Ovary (tissue), 9 donors: Measurements from ENCODE around the gene HAP1. TPM values are rescaled to one million over a fixed set of nuclear protein-coding genes. Genes with fewer than 3 reads are reported as not detected.

ENCODE experiments used
- DNase-seq, 5 donors: peaks; one replicate each; pipeline ENCODE4 v3.0.0-alpha.2; 2019 to 2020
- H3K27ac ChIP-seq, 2 donors: fragments of 200-600 bp; one replicate each; pipeline versions ENCODE4 v1.5.1 to v1.8.0; 2019 to 2022
- H3K27me3 ChIP-seq: fragments of 200-600 bp; one replicate; pipeline ENCODE4 v1.8.0; 2022
- H3K36me3 ChIP-seq: fragments of 200-600 bp; sonication (generic); one replicate; pipeline ENCODE4 v1.5.1; 2019
- H3K4me1 ChIP-seq: one replicate; pipeline ENCODE4 v1.8.1; 2013; ENCODE audit warnings: mild to moderate bottlenecking, moderate library complexity; ENCODE audit not compliant: insufficient read depth
- H3K4me3 ChIP-seq: fragments of 200-600 bp; sonication (generic); one replicate; pipeline ENCODE4 v1.5.1; 2017
- H3K9me3 ChIP-seq, 2 donors: fragments of 200-600 bp in 1 of 2; sonication (generic) in 1 of 2; one replicate each; pipeline versions ENCODE4 v1.5.1 to v1.8.1; 2013 to 2019; ENCODE audit warnings: mild to moderate bottlenecking in 1 of 2, moderate library complexity in 1 of 2
- EP300 ChIP-seq: sonication (generic); formaldehyde crosslinking; IDR thresholded peaks from one replicate; pipeline ENCODE4 v1.6.1; 2017; ENCODE audit warnings: antibody characterized with exemption
- POLR2A ChIP-seq: fragments of 450-650 bp; IDR thresholded peaks from one replicate; pipeline ENCODE4 v1.6.1; 2017; ENCODE audit warnings: antibody characterized with exemption, mild to moderate bottlenecking, moderate library complexity
- WGBS, 3 donors: extraction: QIAGEN DNeasy Blood & Tissue Kit in 1 of 3; methylation state at CpG; one replicate each; pipeline versions ENCODE4 v1.1.5 to v1.1.7; 2013 to 2017; 5-methylcytosine and 5-hydroxymethylcytosine counted together
- intact Hi-C, 4 donors: fragments of 100-400 bp; cut with DNase I; formaldehyde crosslinking; loops; one replicate each; pipeline versions ENCODE4 v1.11.0 to v1.15.1; 2022 to 2023
- polyA plus RNA-seq, 2 donors: library from polyadenylated mRNA; stranded (reverse); fragments of 200-250 nt in 1 of 2; fragments of 350-450 nt in 1 of 2; fragmentation: Illumina TruSeq in 1 of 2; extraction: RNeasy Lipid Tissue Mini Kit (QIAGEN cat#74804) in 1 of 2; gene quantifications; one replicate each; pipeline ENCODE4 v1.2.3, GENCODE V29; 2013 to 2014
- total RNA-seq, 7 donors: library from RNA; depleted of rRNA in 2 of 7; stranded (reverse); fragments of >200 nt in 2 of 7; fragmentation: NEBNext Ultra II Directional in 3 of 7; extraction: Animal tissue kit (Norgen Biotek cat#: 25700) in 3 of 7; gene quantifications; one replicate each; pipeline versions ENCODE4 v1.1.0 to v1.2.4, GENCODE V29; 2016 to 2023
- TF ChIP-seq, protein P1 (sequence below), 3 donors: fragments of 450-650 bp in 2 of 3; fragments of 200-600 bp in 1 of 3; IDR thresholded peaks; one replicate each; pipeline versions ENCODE4 v1.5.1 to v1.8.0; 2016 to 2022; ENCODE audit warnings: antibody characterized with exemption in 3 of 3, mild to moderate bottlenecking in 1 of 3
- donor health status: DM: no; HTN: no; CAD: no; lungs with moderate emphysema.
- donor health status: DM: no; HTN: no; CAD: no.
- donor health status: Bipolar disorder and iron deficiency.
- donor health status: DM: yes; HTN: yes; CAD: no.
- donor health status: DM: no; HTN: no; CAD: no.
- donor health status: DM: yes; HTN: yes; CAD: no.

The HAP1 gene
- total and polyA plus RNA-seq, 9 donors = 0.12 to 1.5 (median 0.56) TPM

DNA sequence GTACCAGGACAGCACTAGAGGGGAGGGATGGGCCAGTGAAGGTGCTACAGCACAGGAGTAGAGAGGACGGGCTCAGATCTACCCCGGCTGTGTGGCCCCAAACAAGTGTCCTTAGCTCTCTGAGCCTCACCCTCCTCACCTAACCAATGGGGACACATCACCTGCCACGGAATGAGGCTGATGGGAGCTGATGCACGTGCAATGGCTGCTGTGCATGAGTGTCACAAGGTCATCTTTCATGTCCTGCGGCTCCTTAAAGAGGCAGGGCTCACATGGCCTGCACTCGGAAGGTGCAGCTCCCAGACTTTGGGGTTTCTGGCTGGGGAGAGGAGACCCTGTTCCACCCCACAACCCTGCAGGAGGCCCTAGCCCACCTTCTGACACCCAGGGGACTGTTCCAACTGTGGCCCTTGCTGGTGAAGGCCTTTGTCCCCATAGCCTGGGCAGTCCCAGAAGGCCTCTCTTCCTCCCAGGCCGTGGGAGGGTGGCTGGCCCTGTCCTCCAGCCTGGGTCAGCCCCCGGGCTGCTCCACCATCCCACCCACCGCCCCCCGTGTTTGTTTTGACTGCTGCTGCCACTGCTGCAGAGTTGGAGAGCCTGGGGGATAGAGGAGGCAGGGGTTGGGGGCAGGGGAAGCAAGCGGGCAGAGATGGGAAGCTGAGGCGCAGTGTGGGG lies 10.5 kb downstream of the HAP1 start:
- DNase-seq = no peak
- intact Hi-C loops = no loop called here
- TF ChIP-seq, protein P1, sequence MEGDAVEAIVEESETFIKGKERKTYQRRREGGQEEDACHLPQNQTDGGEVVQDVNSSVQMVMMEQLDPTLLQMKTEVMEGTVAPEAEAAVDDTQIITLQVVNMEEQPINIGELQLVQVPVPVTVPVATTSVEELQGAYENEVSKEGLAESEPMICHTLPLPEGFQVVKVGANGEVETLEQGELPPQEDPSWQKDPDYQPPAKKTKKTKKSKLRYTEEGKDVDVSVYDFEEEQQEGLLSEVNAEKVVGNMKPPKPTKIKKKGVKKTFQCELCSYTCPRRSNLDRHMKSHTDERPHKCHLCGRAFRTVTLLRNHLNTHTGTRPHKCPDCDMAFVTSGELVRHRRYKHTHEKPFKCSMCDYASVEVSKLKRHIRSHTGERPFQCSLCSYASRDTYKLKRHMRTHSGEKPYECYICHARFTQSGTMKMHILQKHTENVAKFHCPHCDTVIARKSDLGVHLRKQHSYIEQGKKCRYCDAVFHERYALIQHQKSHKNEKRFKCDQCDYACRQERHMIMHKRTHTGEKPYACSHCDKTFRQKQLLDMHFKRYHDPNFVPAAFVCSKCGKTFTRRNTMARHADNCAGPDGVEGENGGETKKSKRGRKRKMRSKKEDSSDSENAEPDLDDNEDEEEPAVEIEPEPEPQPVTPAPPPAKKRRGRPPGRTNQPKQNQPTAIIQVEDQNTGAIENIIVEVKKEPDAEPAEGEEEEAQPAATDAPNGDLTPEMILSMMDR (IDR thresholded peaks at IDR 0.05) = no peak
- TF ChIP-seq POLR2A = no peak
- TF ChIP-seq EP300 = no peak
- Histone ChIP-seq H3K36me3 (no peaks in the 10 kb centered on the region), H3K4me1 (no peaks in the 10 kb centered on the region), H3K27me3 (no peaks in the 10 kb centered on the region), H3K9me3 (no peaks in the 10 kb centered on the region), H3K27ac (no peak overlapping the region), H3K4me3 (no peak overlapping the region)
- WGBS, 3 donors = 70 to 72% (median 70%) methylated on average over 11 to 12 of the region's 12 CpGs

DNA sequence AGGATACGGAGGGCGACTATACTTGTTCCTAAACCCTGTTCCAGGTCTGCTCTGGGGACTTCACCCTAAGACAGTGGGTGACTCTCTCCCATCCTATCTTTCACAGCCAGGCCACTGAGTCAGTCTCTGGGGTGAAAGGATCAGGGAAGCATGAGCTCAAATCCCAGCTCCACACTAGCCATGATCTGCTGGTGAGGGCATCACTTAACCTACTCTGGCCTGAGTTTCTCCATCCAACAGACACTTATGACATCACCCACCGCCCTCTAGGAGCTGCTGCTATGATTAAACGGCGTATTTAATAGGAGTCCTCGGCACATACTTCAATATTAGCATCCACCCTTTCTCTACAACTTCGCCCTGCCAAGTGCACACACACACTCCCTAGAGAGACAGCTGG lies 12.2 kb downstream of the HAP1 start:
- WGBS, 3 donors = 81 to 89% (median 87%) methylated on average over 7 of the region's 7 CpGs
- no peak for DNase-seq
- intact Hi-C loops = no loop called here
- Histone ChIP-seq H3K4me3 (no peak overlapping the region), H3K27ac (no peak overlapping the region), H3K27me3 (no peaks in the 10 kb centered on the region), H3K36me3 (no peaks in the 10 kb centered on the region), H3K9me3 (no peaks in the 10 kb centered on the region), H3K4me1 (no peaks in the 10 kb centered on the region)
- no peak for TF ChIP-seq POLR2A
- TF ChIP-seq EP300 = no peak
- TF ChIP-seq, protein P1 (IDR thresholded peaks at IDR 0.05) = no peak

DNA sequence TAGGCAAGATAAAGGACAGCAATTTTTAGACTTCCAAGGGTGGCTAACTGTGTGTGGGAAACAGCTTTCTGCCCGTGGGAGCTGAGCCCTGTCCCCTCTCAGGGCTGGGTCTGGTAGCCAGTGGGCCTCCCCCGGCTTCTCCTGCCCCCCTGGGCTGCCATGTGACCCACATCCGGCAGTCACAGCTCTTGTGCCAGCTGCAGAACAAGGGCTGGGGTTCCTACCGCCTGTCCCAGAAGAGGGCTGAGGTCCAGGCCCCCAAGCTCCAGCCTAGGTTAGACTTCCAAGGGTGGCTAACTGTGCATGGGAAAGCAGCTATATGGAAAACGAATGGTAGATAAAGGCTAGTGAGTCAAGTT lies 16.2 kb downstream of the HAP1 start:
- Histone ChIP-seq H3K27ac (no peak overlapping the region), H3K4me3 (no peak overlapping the region), H3K36me3 (no peaks in the 10 kb centered on the region), H3K27me3 (no peaks in the 10 kb centered on the region), H3K9me3 (no peaks in the 10 kb centered on the region), H3K4me1 (no peaks in the 10 kb centered on the region)
- no peak for DNase-seq
- intact Hi-C loops = no loop called here
- TF ChIP-seq EP300 (no peak), POLR2A (no peak)
- TF ChIP-seq, protein P1 (IDR thresholded peaks at IDR 0.05) = no peak
- WGBS, 3 donors = 48 to 53% (median 51%) methylated on average over 5 of the region's 5 CpGs

DNA sequence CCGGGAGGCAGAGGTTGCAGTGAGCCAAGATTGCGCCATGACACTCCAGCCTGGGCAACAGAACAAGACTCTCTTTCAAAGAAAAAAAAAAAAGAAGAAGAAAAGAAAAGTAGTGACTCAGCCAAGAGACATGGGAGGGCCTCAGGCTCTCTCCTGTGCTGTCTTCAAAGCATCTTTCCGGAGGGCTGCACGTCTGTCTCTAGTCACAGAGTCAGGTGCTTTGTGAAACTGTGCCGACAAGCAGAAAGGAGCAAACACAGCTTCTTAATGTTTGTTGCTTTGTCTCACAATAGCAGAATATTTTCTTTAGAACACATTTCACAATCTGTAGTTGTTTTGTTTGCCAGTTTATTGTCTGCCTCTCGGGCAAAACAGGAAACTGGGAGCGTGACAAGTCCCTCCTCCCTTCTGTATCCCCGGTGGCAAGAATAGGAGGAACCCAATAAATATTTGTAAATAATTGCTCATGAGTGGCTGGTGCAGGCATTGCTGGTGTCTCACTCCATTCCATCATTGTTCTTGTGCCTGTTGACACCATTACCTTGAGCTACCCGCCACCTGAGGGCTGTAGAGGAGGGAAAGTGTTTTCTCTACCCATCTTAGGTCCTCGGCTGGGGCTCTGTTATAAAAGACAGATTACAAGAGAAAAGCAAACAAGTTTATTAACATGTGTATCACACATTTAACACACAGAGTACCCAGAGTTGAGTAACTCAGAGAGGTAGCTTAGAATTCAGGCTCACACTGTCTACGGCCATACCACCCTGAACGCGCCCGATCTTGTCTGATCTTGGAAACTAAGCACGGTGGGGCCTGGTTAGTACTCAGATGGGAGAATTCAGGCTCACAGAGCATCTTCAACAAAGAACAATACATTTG lies 16.8 kb downstream of the HAP1 start:
- TF ChIP-seq, protein P1 (IDR thresholded peaks at IDR 0.05) = no peak
- no peak for TF ChIP-seq EP300
- Histone ChIP-seq H3K4me3 (no peak overlapping the region), H3K36me3 (no peaks in the 10 kb centered on the region), H3K27ac (no peak overlapping the region), H3K9me3 (no peaks in the 10 kb centered on the region), H3K27me3 (no peaks in the 10 kb centered on the region), H3K4me1 (no peaks in the 10 kb centered on the region)
- no peak for DNase-seq
- 58 to 60% (median 58%) methylated on average over 15 of the region's 15 CpGs for WGBS, 3 donors
- intact Hi-C loops = no loop called here
